ENCODE data around the gene RNU2-1. TPM values are rescaled to one million over a fixed set of nuclear protein-coding genes. Genes with fewer than 3 reads are reported as not detected.
"Not testable (repeated sequence)": the region's sequence is repeated elsewhere in the genome, so short reads cannot be mapped to it uniquely, and the experiment has no call there.

The RNU2-1 gene
- total and polyA plus RNA-seq, 2 experiments from 2014 or later = 11.2 TPM; not detected in 1

GRCh38 chr17:43239597-43239996 lies 5.8 kb upstream of the RNU2-1 start:
- not testable (repeated sequence) for H2AFZ ChIP-seq, ATAC-seq

GRCh38 chr17:43233263-43233662 lies 514 bp downstream of the RNU2-1 start:
- not testable (repeated sequence) for H3K79me2 ChIP-seq (replicated peaks; ENCODE audit: insufficient read depth); H3F3A ChIP-seq (replicated peaks; ENCODE audit: low read depth); H3K4me3 ChIP-seq; H3K36me3 Mint-ChIP-seq (ENCODE audit: low read depth); H2AFZ ChIP-seq; H3K27me3 ChIP-seq (ENCODE audit: insufficient read depth); H4K20me1 ChIP-seq (replicated peaks; ENCODE audit: insufficient read depth); DNase-seq (ENCODE audit: low spot score); H3K27ac ChIP-seq (ENCODE audit: low read depth); H3K9me2 ChIP-seq (ENCODE audit: insufficient read depth); H3K4me1 ChIP-seq (ENCODE audit: insufficient read depth); H3K27me3 Mint-ChIP-seq (ENCODE audit: insufficient read depth, low read depth, poor library complexity); H3K9me3 Mint-ChIP-seq; H3K4me2 ChIP-seq; ATAC-seq; H3K4me1 Mint-ChIP-seq; H3K36me3 ChIP-seq (ENCODE audit: insufficient read depth)
- Mint-ChIP-seq H3K27ac (peak overlapping the region; percentile 88; the same call in 1 of the 2 replicates), H3K4me3 (peak overlapping the region; percentile 56)

More at GRCh38 chr17:43239597-43239996, 5.8 kb upstream of the RNU2-1 start:
- H3K4me3 ChIP-seq; H3K4me1 Mint-ChIP-seq; H3K4me3 Mint-ChIP-seq; H3K4me1 ChIP-seq (ENCODE audit: insufficient read depth); H3K79me2 ChIP-seq (replicated peaks; ENCODE audit: insufficient read depth); H3K36me3 ChIP-seq (ENCODE audit: insufficient read depth); H3K27me3 Mint-ChIP-seq (ENCODE audit: insufficient read depth, low read depth, poor library complexity); H3K27ac Mint-ChIP-seq; H4K20me1 ChIP-seq (replicated peaks; ENCODE audit: insufficient read depth); H3K9me2 ChIP-seq (ENCODE audit: insufficient read depth); H3F3A ChIP-seq (replicated peaks; ENCODE audit: low read depth); H3K27me3 ChIP-seq (ENCODE audit: insufficient read depth); DNase-seq (ENCODE audit: low spot score); H3K27ac ChIP-seq (ENCODE audit: low read depth); H3K9me3 Mint-ChIP-seq; H3K4me2 ChIP-seq; H3K36me3 Mint-ChIP-seq (ENCODE audit: low read depth): not testable (repeated sequence)

GRCh38 chr17:43232021-43232699 lies 1.6 kb downstream of the RNU2-1 start:
- H3K4me1 Mint-ChIP-seq; H2AFZ ChIP-seq; H3K4me1 ChIP-seq (ENCODE audit: insufficient read depth); H3K79me2 ChIP-seq (replicated peaks; ENCODE audit: insufficient read depth); H4K20me1 ChIP-seq (replicated peaks; ENCODE audit: insufficient read depth); H3F3A ChIP-seq (replicated peaks; ENCODE audit: low read depth); H3K27me3 Mint-ChIP-seq (ENCODE audit: insufficient read depth, low read depth, poor library complexity); H3K27ac ChIP-seq (ENCODE audit: low read depth); H3K9me3 Mint-ChIP-seq; H3K36me3 ChIP-seq (ENCODE audit: insufficient read depth); H3K27me3 ChIP-seq (ENCODE audit: insufficient read depth); H3K36me3 Mint-ChIP-seq (ENCODE audit: low read depth); H3K9me2 ChIP-seq (ENCODE audit: insufficient read depth); ATAC-seq: not testable (repeated sequence)
- Histone ChIP-seq H3K4me2 (peak overlapping the region; percentile 84), H3K4me3 (peak overlapping the region; percentile 52)
- H3K27ac Mint-ChIP-seq = peak overlapping the region; percentile 2; the same call in 1 of the 2 replicates
- peak overlapping the region; percentile 56 for H3K4me3 Mint-ChIP-seq
- DNase-seq (ENCODE audit: low spot score) = peak; percentile 68

GRCh38 chr17:43231205-43232020 lies 2.4 kb downstream of the RNU2-1 start:
- peak overlapping the region; percentile 56 for H3K4me3 Mint-ChIP-seq
- H3K36me3 Mint-ChIP-seq (ENCODE audit: low read depth); ATAC-seq; H3F3A ChIP-seq (replicated peaks; ENCODE audit: low read depth); H2AFZ ChIP-seq; H4K20me1 ChIP-seq (replicated peaks; ENCODE audit: insufficient read depth); H3K36me3 ChIP-seq (ENCODE audit: insufficient read depth); DNase-seq (ENCODE audit: low spot score); H3K4me1 ChIP-seq (ENCODE audit: insufficient read depth); H3K27ac Mint-ChIP-seq; H3K9me2 ChIP-seq (ENCODE audit: insufficient read depth); H3K27me3 ChIP-seq (ENCODE audit: insufficient read depth); H3K27ac ChIP-seq (ENCODE audit: low read depth); H3K27me3 Mint-ChIP-seq (ENCODE audit: insufficient read depth, low read depth, poor library complexity); H3K4me1 Mint-ChIP-seq; H3K79me2 ChIP-seq (replicated peaks; ENCODE audit: insufficient read depth); H3K9me3 Mint-ChIP-seq: not testable (repeated sequence)
- Histone ChIP-seq H3K4me2 (peak overlapping the region; percentile 84), H3K4me3 (peak overlapping the region; percentile 52)

- not testable (repeated sequence) for H3K4me2 ChIP-seq; H3K27ac ChIP-seq (ENCODE audit: low read depth); H3F3A ChIP-seq (replicated peaks; ENCODE audit: low read depth); DNase-seq (ENCODE audit: low spot score); H3K4me1 Mint-ChIP-seq; H3K36me3 ChIP-seq (ENCODE audit: insufficient read depth); H3K27me3 Mint-ChIP-seq (ENCODE audit: insufficient read depth, low read depth, poor library complexity); H3K27me3 ChIP-seq (ENCODE audit: insufficient read depth); H2AFZ ChIP-seq; H3K27ac Mint-ChIP-seq; H3K36me3 Mint-ChIP-seq (ENCODE audit: low read depth); H3K4me1 ChIP-seq (ENCODE audit: insufficient read depth); H3K4me3 ChIP-seq; H3K79me2 ChIP-seq (replicated peaks; ENCODE audit: insufficient read depth); ATAC-seq; H3K9me3 Mint-ChIP-seq; H3K9me2 ChIP-seq (ENCODE audit: insufficient read depth); H3K4me3 Mint-ChIP-seq; H4K20me1 ChIP-seq (replicated peaks; ENCODE audit: insufficient read depth)
Observed at GRCh38 chr17:43228020-43228782, 5.6 kb downstream of the RNU2-1 start, which contains the start of gene CCDC200. Gene CCDC200, minus strand, starts transcription at chr17:43228623. Its CDS starts 69 bp downstream, at chr17:43228554.

Measured in GM23338 (cell line).